ENCODE results near the gene PCNX1. TPM values are rescaled to one million over a fixed set of nuclear protein-coding genes. Genes with fewer than 3 reads are reported as not detected.

Gene PCNX1
- total and polyA plus RNA-seq, 2 donors (not counting 1 experiment from before 2014, with no cell fraction given), result 35.7 to 69.4 TPM

- H3K36me3 ChIP-seq (ENCODE audit: control insufficient read depth, insufficient read depth, low read length), result no peaks in the 10 kb centered on the region
- H3K9me3 ChIP-seq (ENCODE audit: control insufficient read depth, insufficient read depth, low read depth, low read length), result no peaks in the 10 kb centered on the region
- peak overlapping the region; percentile 23 for H3K4me2 ChIP-seq (ENCODE audit: extremely low read depth, insufficient read depth, low read length)
- peak overlapping the region; percentile 75 for H2AFZ ChIP-seq (ENCODE audit: low read length)
- H3K4me1 ChIP-seq (ENCODE audit: control insufficient read depth, extremely low read depth, insufficient read depth, low read length), result peaks cover 5% of the 10 kb centered on the region
- H3K27ac ChIP-seq (ENCODE audit: insufficient read depth, low read length), result peak overlapping the region; percentile 72
- peak; percentile 70 to 85 for DNase-seq (ENCODE audit: low read depth in 2 of 2)
- no peaks in the 10 kb centered on the region for H3K27me3 ChIP-seq (ENCODE audit: control insufficient read depth, insufficient read depth, low read length)
- H3K4me3 ChIP-seq (replicated peaks in 1 of 4; ENCODE audit: control extremely low read depth in 1 of 4, insufficient read depth in 1 of 4, low read depth in 3 of 4, low read length in 4 of 4), result peak overlapping the region in 1 of 4 experiments; percentile 23
- H3K9ac ChIP-seq (ENCODE audit: insufficient read depth, low read length), result no peak overlapping the region
- no peaks in the 10 kb centered on the region for H4K20me1 ChIP-seq (ENCODE audit: control insufficient read depth, extremely low read depth, insufficient read depth, low read length)
- no peak for TF ChIP-seq EZH2 (IDR thresholded peaks at IDR 0.05; ENCODE audit: low read length, missing control alignments)
- no peaks in the 10 kb centered on the region for H3K79me2 ChIP-seq (ENCODE audit: control insufficient read depth, insufficient read depth, low read length)
Measured at GRCh38 chr14:71130491-71131179, 223.4 kb downstream of the PCNX1 start.

GRCh38 chr14:71133296-71133695 is 226.0 kb downstream of the PCNX1 start:
- TF ChIP-seq EZH2 (IDR thresholded peaks at IDR 0.05; ENCODE audit: low read length, missing control alignments), result no peak
- TF ChIP-seq CTCF (conservative IDR thresholded peaks at IDR 0.05 in 1 of 2, IDR thresholded peaks at IDR 0.05 in 1 of 2; ENCODE audit: low read depth in 1 of 2, low read length in 2 of 2), result no peak
- no peak overlapping the region for H3K4me2 ChIP-seq (ENCODE audit: extremely low read depth, insufficient read depth, low read length)
- DNase-seq (ENCODE audit: low read depth in 2 of 2), result no peak
- no peaks in the 10 kb centered on the region for H3K79me2 ChIP-seq (ENCODE audit: control insufficient read depth, insufficient read depth, low read length)
- no peaks in the 10 kb centered on the region for H3K27me3 ChIP-seq (ENCODE audit: control insufficient read depth, insufficient read depth, low read length)
- H3K4me3 ChIP-seq (replicated peaks in 1 of 4; ENCODE audit: control extremely low read depth in 1 of 4, insufficient read depth in 1 of 4, low read depth in 3 of 4, low read length in 4 of 4), result no peak overlapping the region
- no peaks in the 10 kb centered on the region for H3K9me3 ChIP-seq (ENCODE audit: control insufficient read depth, insufficient read depth, low read depth, low read length)
- H4K20me1 ChIP-seq (ENCODE audit: control insufficient read depth, extremely low read depth, insufficient read depth, low read length), result no peaks in the 10 kb centered on the region
- H3K9ac ChIP-seq (ENCODE audit: insufficient read depth, low read length), result no peak overlapping the region
- H2AFZ ChIP-seq (ENCODE audit: low read length), result no peak overlapping the region
- no peaks in the 10 kb centered on the region for H3K36me3 ChIP-seq (ENCODE audit: control insufficient read depth, insufficient read depth, low read length)
- H3K27ac ChIP-seq (ENCODE audit: insufficient read depth, low read length), result no peak overlapping the region
- peaks cover 5% of the 10 kb centered on the region for H3K4me1 ChIP-seq (ENCODE audit: control insufficient read depth, extremely low read depth, insufficient read depth, low read length)

GRCh38 chr14:71135496-71135895 is 228.2 kb downstream of the PCNX1 start:
- no peak overlapping the region for H3K4me2 ChIP-seq (ENCODE audit: extremely low read depth, insufficient read depth, low read length)
- H3K36me3 ChIP-seq (ENCODE audit: control insufficient read depth, insufficient read depth, low read length), result no peaks in the 10 kb centered on the region
- no peak overlapping the region for H3K4me3 ChIP-seq (replicated peaks in 1 of 4; ENCODE audit: control extremely low read depth in 1 of 4, insufficient read depth in 1 of 4, low read depth in 3 of 4, low read length in 4 of 4)
- H3K9ac ChIP-seq (ENCODE audit: insufficient read depth, low read length), result no peak overlapping the region
- no peaks in the 10 kb centered on the region for H4K20me1 ChIP-seq (ENCODE audit: control insufficient read depth, extremely low read depth, insufficient read depth, low read length)
- no peak for DNase-seq (ENCODE audit: low read depth in 2 of 2)
- peaks cover 3% of the 10 kb centered on the region for H3K4me1 ChIP-seq (ENCODE audit: control insufficient read depth, extremely low read depth, insufficient read depth, low read length)
- H2AFZ ChIP-seq (ENCODE audit: low read length), result no peak overlapping the region
- H3K27ac ChIP-seq (ENCODE audit: insufficient read depth, low read length), result no peak overlapping the region
- TF ChIP-seq EZH2 (IDR thresholded peaks at IDR 0.05; ENCODE audit: low read length, missing control alignments) (no peak), CTCF (conservative IDR thresholded peaks at IDR 0.05 in 1 of 2, IDR thresholded peaks at IDR 0.05 in 1 of 2; ENCODE audit: low read depth in 1 of 2, low read length in 2 of 2) (no peak)
- H3K9me3 ChIP-seq (ENCODE audit: control insufficient read depth, insufficient read depth, low read depth, low read length), result no peaks in the 10 kb centered on the region
- H3K79me2 ChIP-seq (ENCODE audit: control insufficient read depth, insufficient read depth, low read length), result no peaks in the 10 kb centered on the region
- no peaks in the 10 kb centered on the region for H3K27me3 ChIP-seq (ENCODE audit: control insufficient read depth, insufficient read depth, low read length)
